Aorta (tissue), 5 donors: Measurements from ENCODE around the gene RPTOR. TPM values are rescaled to one million over a fixed set of nuclear protein-coding genes. Genes with fewer than 3 reads are reported as not detected.

ENCODE experiments used
- ATAC-seq: fragments of 200-7000 bp; cut with Tn5 transposase; one replicate; pipeline ENCODE4 v1.9.1; 2022; ENCODE audit warnings: moderate library complexity; ENCODE audit not compliant: low FRiP score
- DNase-seq, 2 donors: peaks; one replicate each; pipeline ENCODE4 v3.0.0-alpha.2; 2020
- H3K27ac ChIP-seq, 2 donors: one replicate each; pipeline ENCODE4 v1.5.1; 2013; ENCODE audit warnings: low read length in 2 of 2, mild to moderate bottlenecking in 2 of 2, moderate library complexity in 2 of 2, control low read depth in 1 of 2, inconsistent platforms in 1 of 2, low read depth in 1 of 2
- H3K27me3 ChIP-seq, 2 donors: one replicate each; pipeline ENCODE4 v1.6.1; 2013; ENCODE audit warnings: control low read depth in 1 of 2, low read length in 1 of 2, mild to moderate bottlenecking in 1 of 2, moderate library complexity in 1 of 2; ENCODE audit not compliant: insufficient read depth in 2 of 2, control insufficient read depth in 1 of 2
- H3K36me3 ChIP-seq, 2 donors: one replicate each; pipeline ENCODE4 v1.6.1; 2013; ENCODE audit warnings: control low read depth in 1 of 2, low read length in 1 of 2, mild to moderate bottlenecking in 1 of 2; ENCODE audit not compliant: insufficient read depth in 2 of 2, control insufficient read depth in 1 of 2
- H3K4me1 ChIP-seq, 2 donors: one replicate each; pipeline ENCODE4 v1.6.1; 2013; ENCODE audit warnings: low read length in 2 of 2, control low read depth in 1 of 2, mild to moderate bottlenecking in 1 of 2, moderate library complexity in 1 of 2; ENCODE audit not compliant: insufficient read depth in 2 of 2, control insufficient read depth in 1 of 2
- H3K4me3 ChIP-seq, 2 donors: one replicate each; pipeline ENCODE4 v1.5.1; 2013; ENCODE audit warnings: low read length in 2 of 2, control low read depth in 1 of 2, mild to moderate bottlenecking in 1 of 2
- H3K9me3 ChIP-seq: one replicate; pipeline ENCODE4 v1.6.1; 2013; ENCODE audit warnings: mild to moderate bottlenecking, low read length; ENCODE audit not compliant: control insufficient read depth
- WGBS, 2 donors: extraction: QIAGEN DNeasy Blood & Tissue Kit; methylation state at CpG; one replicate each; pipeline ENCODE4 v1.1.7; 2013; 5-methylcytosine and 5-hydroxymethylcytosine counted together
- intact Hi-C, 2 donors: fragments of 100-400 bp; cut with DNase I; formaldehyde crosslinking; loops; one replicate each; pipeline versions ENCODE4 v1.14.2 to v1.15.0; 2022
- polyA plus RNA-seq, 2 donors: library from polyadenylated mRNA; stranded (reverse); fragments of 200-250 nt; gene quantifications; one replicate each; pipeline ENCODE4 v1.2.3, GENCODE V29; 2013
- total RNA-seq, 2 donors: library from RNA; stranded (reverse); fragmentation: NEBNext Ultra II Directional; extraction: Animal tissue kit (Norgen Biotek cat#: 25700); gene quantifications; one replicate each; pipeline ENCODE4 v1.2.1, GENCODE V29; 2021
- donor health status: healthy with polysubstance abuse.
- donor health status: Bipolar disorder and iron deficiency.
- donor health status: DM: no; HTN: no; CAD: no.
- donor health status: DM: no; HTN: no; CAD: no.
- donor health status: DM: yes; HTN: yes; CAD: no.

RPTOR gene
- total and polyA plus RNA-seq, 4 donors: 2.1 to 31.4 (median 18.6) TPM

- WGBS, 2 donors: 95 to 96% methylated on average over 31 of the region's 31 CpGs
- ATAC-seq (no peak), DNase-seq (no peak)
- intact Hi-C loops: no loop called here
- Histone ChIP-seq H3K4me3 (no peak overlapping the region), H3K27ac (peak overlapping the region in 1 of 2 donors; percentile 7), H3K27me3 (no peaks in the 10 kb centered on the region), H3K9me3 (no peaks in the 10 kb centered on the region), H3K36me3 (no peaks in the 10 kb centered on the region), H3K4me1 (no peaks in the 10 kb centered on the region)
Observed at GRCh38 chr17:80960797-80961452, 416.3 kb downstream of the RPTOR start.

- H3K4me1 ChIP-seq: no peaks in the 10 kb centered on the region
- H3K27me3 ChIP-seq: no peaks in the 10 kb centered on the region
- no peaks in the 10 kb centered on the region for H3K9me3 ChIP-seq
- no peak overlapping the region for H3K27ac ChIP-seq
- no peak for DNase-seq
- intact Hi-C loops: no loop called here
- H3K36me3 ChIP-seq: no peaks in the 10 kb centered on the region
- ATAC-seq: no peak
- H3K4me3 ChIP-seq: no peak overlapping the region
- 47 to 66% methylated on average over 21 of the region's 21 CpGs for WGBS, 2 donors
Observed at GRCh38 chr17:80961541-80962330, 417.1 kb downstream of the RPTOR start.

GRCh38 chr17:80962356-80963329 is 418.0 kb downstream of the RPTOR start:
- H3K9me3 ChIP-seq: no peaks in the 10 kb centered on the region
- ATAC-seq (no peak), DNase-seq (no peak)
- H3K4me1 ChIP-seq: no peaks in the 10 kb centered on the region
- H3K4me3 ChIP-seq: no peak overlapping the region
- no peaks in the 10 kb centered on the region for H3K27me3 ChIP-seq
- H3K27ac ChIP-seq: no peak overlapping the region
- 93 to 96% methylated on average over 41 of the region's 41 CpGs for WGBS, 2 donors
- intact Hi-C loops: no loop called here
- H3K36me3 ChIP-seq: no peaks in the 10 kb centered on the region

- H3K27ac ChIP-seq: no peak overlapping the region
- intact Hi-C loops: no loop called here
- no peak for ATAC-seq
Observed at GRCh38 chr17:80963812-80964543, 419.3 kb downstream of the RPTOR start.

GRCh38 chr17:80964544-80964856 is 419.9 kb downstream of the RPTOR start:
- DNase-seq (no peak), ATAC-seq (no peak)
- H3K36me3 ChIP-seq: no peaks in the 10 kb centered on the region
- intact Hi-C loops: no loop called here
- no peaks in the 10 kb centered on the region for H3K27me3 ChIP-seq
- no peak overlapping the region for H3K4me3 ChIP-seq
- no peaks in the 10 kb centered on the region for H3K4me1 ChIP-seq
- H3K9me3 ChIP-seq: no peaks in the 10 kb centered on the region
- no peak overlapping the region for H3K27ac ChIP-seq
- 89 to 96% methylated on average over 14 of the region's 14 CpGs for WGBS, 2 donors

More at GRCh38 chr17:80963812-80964543, 419.3 kb downstream of the RPTOR start:
- H3K9me3 ChIP-seq: no peaks in the 10 kb centered on the region
- no peak overlapping the region for H3K4me3 ChIP-seq
- 94 to 95% methylated on average over 48 to 49 of the region's 49 CpGs for WGBS, 2 donors
- no peaks in the 10 kb centered on the region for H3K27me3 ChIP-seq
- no peaks in the 10 kb centered on the region for H3K4me1 ChIP-seq
- DNase-seq: no peak
- no peaks in the 10 kb centered on the region for H3K36me3 ChIP-seq

- 93 to 94% methylated on average over 36 of the region's 36 CpGs for WGBS, 2 donors
- H3K27ac ChIP-seq: no peak overlapping the region
- intact Hi-C loops: loop anchor here in 1 of 2 donors (5.0 kb wide), 1 partner anchor 103 kb away; no protein-coding TSS in a partner anchor
Observed at GRCh38 chr17:80964859-80965580, 420.4 kb downstream of the RPTOR start.

GRCh38 chr17:80965606-80966005 is 421.0 kb downstream of the RPTOR start:
- Histone ChIP-seq H3K27ac (no peak overlapping the region), H3K36me3 (no peaks in the 10 kb centered on the region), H3K4me3 (no peak overlapping the region), H3K4me1 (no peaks in the 10 kb centered on the region), H3K27me3 (no peaks in the 10 kb centered on the region), H3K9me3 (no peaks in the 10 kb centered on the region)
- intact Hi-C loops: loop anchor here in 1 of 2 donors (5.0 kb wide), 1 partner anchor 103 kb away; no protein-coding TSS in a partner anchor
- 92 to 97% methylated on average over 21 of the region's 21 CpGs for WGBS, 2 donors
- DNase-seq (no peak), ATAC-seq (no peak)

More at GRCh38 chr17:80964859-80965580, 420.4 kb downstream of the RPTOR start:
- DNase-seq (peak in 1 of 2 donors; percentile 45), ATAC-seq (no peak)
- no peaks in the 10 kb centered on the region for H3K27me3 ChIP-seq
- H3K36me3 ChIP-seq: no peaks in the 10 kb centered on the region
- H3K4me1 ChIP-seq: no peaks in the 10 kb centered on the region
- no peaks in the 10 kb centered on the region for H3K9me3 ChIP-seq
- no peak overlapping the region for H3K4me3 ChIP-seq
